GM19372 (cell line): ENCODE measurements around the gene STX3.
"Not testable (repeated sequence)": the region's sequence is repeated elsewhere in the genome, so short reads cannot be mapped to it uniquely, and the experiment has no call there.

Experiments
- ATAC-seq: cut with Tn5 transposase; IDR thresholded peaks from one replicate; pipeline ENCODE4 v1.9.1; 2021; ENCODE audit warnings: mild to moderate bottlenecking, low read depth, moderate library complexity; ENCODE audit not compliant: unreplicated experiment

The STX3 gene

GRCh38 chr11:59756845-59757244, 1.7 kb downstream of the STX3 start:
- no peak for ATAC-seq

GRCh38 chr11:59758401-59759037, 3.3 kb downstream of the STX3 start:
- no peak for ATAC-seq

- no peak for ATAC-seq
Measured at GRCh38 chr11:59759900-59760299, 4.7 kb downstream of the STX3 start.

GRCh38 chr11:59760771-59761170, 5.6 kb downstream of the STX3 start:
- ATAC-seq, result no peak

- ATAC-seq, result no peak
Measured at GRCh38 chr11:59761993-59762392, 6.8 kb downstream of the STX3 start.

GRCh38 chr11:59765068-59765735, 10.0 kb downstream of the STX3 start:
- ATAC-seq, result no peak

GRCh38 chr11:59766542-59767224, 11.5 kb downstream of the STX3 start:
- no peak for ATAC-seq

GRCh38 chr11:59767225-59767611, 12.0 kb downstream of the STX3 start:
- no peak for ATAC-seq

GRCh38 chr11:59769111-59769510, 13.9 kb downstream of the STX3 start:
- no peak for ATAC-seq

- ATAC-seq, result no peak
Measured at GRCh38 chr11:59769828-59770227, 14.7 kb downstream of the STX3 start.

- ATAC-seq, result no peak
Measured at GRCh38 chr11:59770319-59770718, 15.1 kb downstream of the STX3 start.

- ATAC-seq, result no peak
Measured at GRCh38 chr11:59770869-59771268, 15.7 kb downstream of the STX3 start.

- no peak for ATAC-seq
Measured at GRCh38 chr11:59771605-59772004, 16.4 kb downstream of the STX3 start.

- no peak for ATAC-seq
Measured at GRCh38 chr11:59773083-59773440, 17.9 kb downstream of the STX3 start.

GRCh38 chr11:59776210-59777066, 21.3 kb downstream of the STX3 start:
- no peak for ATAC-seq

- no peak for ATAC-seq
Measured at GRCh38 chr11:59777104-59777503, 21.9 kb downstream of the STX3 start.

- ATAC-seq, result no peak
Measured at GRCh38 chr11:59778122-59778521, 22.9 kb downstream of the STX3 start.

GRCh38 chr11:59779487-59779886, 24.3 kb downstream of the STX3 start:
- ATAC-seq, result no peak

- no peak for ATAC-seq
Measured at GRCh38 chr11:59782080-59782479, 26.9 kb downstream of the STX3 start.

GRCh38 chr11:59783632-59784090, 28.5 kb downstream of the STX3 start:
- ATAC-seq, result no peak

- not testable (repeated sequence) for ATAC-seq
Measured at GRCh38 chr11:59784441-59784840, 29.3 kb downstream of the STX3 start.
